Measurements from ENCODE around the gene RAB9A. TPM values are rescaled to one million over a fixed set of nuclear protein-coding genes. Genes with fewer than 3 reads are reported as not detected.

The RAB9A gene
- total and polyA plus RNA-seq, 2 of the 8 experiments (the other 6 are each of a cell fraction or from before 2014, with no cell fraction given) = 21.8 to 34.0 TPM

GRCh38 chrX:13692771-13693231 lies 3.9 kb downstream of the RAB9A start (continued):
- TF ChIP-seq ATF2 (IDR thresholded peaks at IDR 0.05; ENCODE audit: low read length) (no peak), SUZ12 (IDR thresholded peaks at IDR 0.05; ENCODE audit: low read length) (no peak), HDAC2 (IDR thresholded peaks at IDR 0.05; ENCODE audit: borderline replicate concordance in 1 of 2, low read depth in 2 of 2, low read length in 2 of 2) (no peak), TBP (IDR thresholded peaks at IDR 0.05; ENCODE audit: low read depth, low read length) (no peak)

Data from H1 (cell line).